IMR-90 (cell line): ENCODE results near the gene SLC35A4. TPM values are rescaled to one million over a fixed set of nuclear protein-coding genes. Genes with fewer than 3 reads are reported as not detected.

Experiments
- ATAC-seq: fragments of 200-7000 bp; cut with Tn5 transposase; 2 replicates; pipeline ENCODE4 v1.9.1; 2020; ENCODE audit warnings: low read depth, mild to moderate bottlenecking, moderate library complexity
- BruUV-seq: library from RNA; stranded (reverse); fragments of 400-500 nt; replicated peaks from 2 replicates; lab custom pipeline; 2021; lab: Mats Ljungman, UMichigan
- CTCF ChIA-PET: fragments of 300-600 bp; formaldehyde crosslinking; extraction: SDS; loops from one replicate; lab custom pipeline; 2021; ENCODE audit warnings: antibody characterized with exemption; lab: Yijun Ruan, JAX
- POLR2A ChIA-PET: fragments of 300-600 bp; sonication (Branson Sonifier 250); formaldehyde crosslinking; loops from one replicate; lab custom pipeline; 2022; ENCODE audit warnings: antibody characterized with exemption; ENCODE audit not compliant: unreplicated experiment; lab: Charles Lee
- DNase-seq: peaks from one replicate; pipeline ENCODE4 v3.0.0; 2013
- H2AFZ ChIP-seq: replicated peaks from 2 replicates; pipeline ENCODE3; 2013; ENCODE audit warnings: low read length, mild to moderate bottlenecking; ENCODE audit not compliant: poor library complexity
- H2AK5ac ChIP-seq: 2 replicates; pipeline ENCODE4 v1.6.1; 2013; ENCODE audit warnings: low read depth, low read length, inconsistent platforms
- H2AK9ac ChIP-seq: replicated peaks from 2 replicates; pipeline ENCODE3; 2013; ENCODE audit warnings: mild to moderate bottlenecking, low read depth, low read length, moderate library complexity; ENCODE audit not compliant: poor library complexity
- H2BK120ac ChIP-seq: 2 replicates; pipeline ENCODE4 v1.6.1; 2013; ENCODE audit warnings: low read depth, low read length, inconsistent platforms
- H2BK15ac ChIP-seq: 3 replicates; pipeline ENCODE4 v1.6.1; 2013; ENCODE audit warnings: low read depth, low read length, inconsistent platforms
- H2BK20ac ChIP-seq: 2 replicates; pipeline ENCODE4 v1.6.1; 2013; ENCODE audit warnings: low read depth, mild to moderate bottlenecking, inconsistent platforms, low read length, moderate library complexity
- H2BK5ac ChIP-seq: 2 replicates; pipeline ENCODE4 v1.6.1; 2013; ENCODE audit warnings: mild to moderate bottlenecking, low read depth, low read length, inconsistent platforms; ENCODE audit not compliant: poor library complexity, severe bottlenecking
- H3K14ac ChIP-seq: replicated peaks from 2 replicates; pipeline ENCODE4 v1.6.1; 2013; ENCODE audit warnings: low read depth, low read length, inconsistent platforms
- H3K18ac ChIP-seq: 2 replicates; pipeline ENCODE4 v1.6.1; 2013; ENCODE audit warnings: low read depth, low read length, control low read depth
- H3K23ac ChIP-seq: 2 replicates; pipeline ENCODE4 v1.6.1; 2013; ENCODE audit warnings: low read depth, low read length, inconsistent platforms
- H3K27ac ChIP-seq: 2 replicates; pipeline ENCODE4 v1.5.1; 2013; ENCODE audit warnings: mild to moderate bottlenecking, control low read depth, low read length; ENCODE audit not compliant: insufficient read depth
- H3K27me3 ChIP-seq: 2 replicates; pipeline ENCODE4 v1.6.1; 2013; ENCODE audit warnings: low read length; ENCODE audit not compliant: control insufficient read depth, insufficient read depth
- H3K36me3 ChIP-seq: 2 replicates; pipeline ENCODE4 v1.6.1; 2013; ENCODE audit warnings: low read length, mixed read lengths; ENCODE audit not compliant: control insufficient read depth, insufficient read depth
- H3K4ac ChIP-seq: 2 replicates; pipeline ENCODE4 v1.6.1; 2013; ENCODE audit warnings: low read depth, low read length, inconsistent platforms
- H3K4me1 ChIP-seq: 2 replicates; pipeline ENCODE4 v1.6.1; 2013; ENCODE audit warnings: low read length, mixed read lengths; ENCODE audit not compliant: control insufficient read depth, insufficient read depth
- H3K4me2 ChIP-seq: 2 replicates; pipeline ENCODE4 v1.6.1; 2013; ENCODE audit warnings: low read depth, mild to moderate bottlenecking, control low read depth, low read length, moderate library complexity
- H3K4me3 ChIP-seq: 2 replicates; pipeline ENCODE4 v1.5.1; 2013; ENCODE audit warnings: low read depth, mild to moderate bottlenecking, control low read depth, low read length, moderate library complexity; ENCODE audit not compliant: insufficient read depth
- H3K56ac ChIP-seq: 2 replicates; pipeline ENCODE4 v1.6.1; 2013; ENCODE audit warnings: low read length, inconsistent platforms; ENCODE audit not compliant: insufficient read depth; ENCODE audit errors: extremely low read depth
- H3K79me1 ChIP-seq, 2 experiments: 2 replicates each; pipeline ENCODE4 v1.6.1; 2013; ENCODE audit warnings: low read length in 2 of 2, inconsistent platforms in 1 of 2, low read depth in 1 of 2
- H3K9ac ChIP-seq: 2 replicates; pipeline ENCODE4 v1.6.1; 2013; ENCODE audit warnings: low read depth, low read length, control low read depth
- H3K9me1 ChIP-seq: 2 replicates; pipeline ENCODE4 v1.6.1; 2013; ENCODE audit warnings: low read length, inconsistent platforms; ENCODE audit not compliant: insufficient read depth
- H3K9me3 ChIP-seq: 2 replicates; pipeline ENCODE4 v1.6.1; 2013; ENCODE audit warnings: low read length; ENCODE audit not compliant: control insufficient read depth, insufficient read depth
- H4K20me1 ChIP-seq: 2 replicates; pipeline ENCODE4 v1.6.1; 2013; ENCODE audit warnings: low read length, inconsistent platforms; ENCODE audit not compliant: insufficient read depth
- H4K5ac ChIP-seq: 2 replicates; pipeline ENCODE4 v1.6.1; 2013; ENCODE audit warnings: mild to moderate bottlenecking, low read depth, low read length, control low read depth
- H4K8ac ChIP-seq, 2 experiments: 2 replicates each; pipeline ENCODE4 v1.6.1; 2013; ENCODE audit warnings: low read depth in 2 of 2, low read length in 2 of 2, control low read depth in 1 of 2, inconsistent platforms in 1 of 2
- H4K91ac ChIP-seq: 2 replicates; pipeline ENCODE4 v1.6.1; 2013; ENCODE audit warnings: low read depth, low read length, inconsistent platforms; ENCODE audit not compliant: insufficient read depth
- BHLHE40 ChIP-seq: fragments of 150-350 bp; IDR thresholded peaks from 2 replicates; pipeline ENCODE4 v1.6.1; 2016; ENCODE audit warnings: mild to moderate bottlenecking, low read depth, low read length
- CEBPB ChIP-seq: IDR thresholded peaks from 2 replicates; pipeline ENCODE4 v1.6.1; 2012; ENCODE audit warnings: low read depth, low read length, improper control_type of control experiment
- CHD1 ChIP-seq: IDR thresholded peaks from 2 replicates; pipeline ENCODE4 v1.6.1; 2012; ENCODE audit warnings: low read depth, low read length, improper control_type of control experiment
- CTCF ChIP-seq: conservative IDR thresholded peaks from 2 replicates; pipeline ENCODE4 v1.5.1; 2012; ENCODE audit warnings: mild to moderate bottlenecking, low read depth, low read length, improper control_type of control experiment
- FOS ChIP-seq: fragments of 150-350 bp; IDR thresholded peaks from 2 replicates; pipeline ENCODE4 v1.6.1; 2016; ENCODE audit warnings: low read depth, low read length
- MAFK ChIP-seq: IDR thresholded peaks from 2 replicates; pipeline ENCODE4 v1.6.1; 2012; ENCODE audit warnings: low read depth, low read length, improper control_type of control experiment
- MXI1 ChIP-seq: IDR thresholded peaks from 2 replicates; pipeline ENCODE4 v1.6.1; 2012; ENCODE audit warnings: low read depth, mild to moderate bottlenecking, low read length, moderate library complexity, borderline replicate concordance
- NFE2L2 ChIP-seq: fragments of 150-350 bp; IDR thresholded peaks from 2 replicates; pipeline ENCODE4 v1.6.1; 2016; ENCODE audit warnings: low read depth, mild to moderate bottlenecking, low read length
- POLR2A ChIP-seq: IDR thresholded peaks from 2 replicates; pipeline ENCODE4 v1.6.1; 2012; ENCODE audit warnings: mild to moderate bottlenecking, low read depth, low read length
- RCOR1 ChIP-seq: IDR thresholded peaks from 2 replicates; pipeline ENCODE4 v1.6.1; 2012; ENCODE audit warnings: mild to moderate bottlenecking, low read length, improper control_type of control experiment; ENCODE audit not compliant: insufficient replicate concordance
- SMC3 ChIP-seq: fragments of 150-350 bp; IDR thresholded peaks from 2 replicates; pipeline ENCODE4 v1.6.1; 2016; ENCODE audit warnings: low read depth, mild to moderate bottlenecking, antibody characterized with exemption, low read length, moderate library complexity
- USF2 ChIP-seq: fragments of 150-350 bp; IDR thresholded peaks from 2 replicates; pipeline ENCODE4 v1.6.1; 2017; ENCODE audit warnings: mild to moderate bottlenecking, antibody characterized with exemption, low read length, low read depth
- WGBS, 2 experiments: methylation state at CpG; one replicate each; pipeline versions ENCODE4 v1.1.5 to v1.1.7; 2013; ENCODE audit warnings: missing lambda C conversion rate in 2 of 2; ENCODE audit not compliant: insufficient read length in 1 of 2; ENCODE audit errors: extremely low coverage in 2 of 2; 5-methylcytosine and 5-hydroxymethylcytosine counted together
- dilution Hi-C: fragments of 300-500 bp; cut with HindIII; formaldehyde crosslinking; loops from one replicate; pipeline ENCODE4 v1.14.3; 2018; ENCODE audit warnings: low sequenced_read_pairs; ENCODE audit not compliant: unreplicated experiment
- in situ Hi-C: fragments of 300-500 bp; cut with MboI; formaldehyde crosslinking; loops from 3 replicates; pipeline ENCODE4 v1.14.3; 2019; ENCODE audit warnings: low sequenced_read_pairs, inconsistent platforms, mixed read lengths
- intact Hi-C: fragments of 100-400 bp; cut with micrococcal nuclease; formaldehyde crosslinking; loops from 2 replicates; pipeline ENCODE4 v1.10.0; 2022
- polyA plus RNA-seq, 3 experiments: library from polyadenylated mRNA; depleted of rRNA; stranded (reverse); fragments of >200 nt; gene quantifications; 2 replicates each; pipeline ENCODE4 v1.2.3, GENCODE V29; 2012; ENCODE audit warnings: low replicate concordance in 1 of 3
- total RNA-seq: library from RNA; depleted of rRNA; stranded (reverse); fragments of >200 nt; gene quantifications from 2 replicates; pipeline ENCODE4 v1.2.3, GENCODE V29; 2012
- TF ChIP-seq, protein P1 (sequence below): fragments of 150-350 bp; IDR thresholded peaks from 2 replicates; pipeline ENCODE4 v1.6.1; 2016; ENCODE audit warnings: low read depth, mild to moderate bottlenecking, low read length, moderate library complexity, borderline replicate concordance

SLC35A4 gene
- total and polyA plus RNA-seq, 2 of the 4 experiments (the other 2 are of a cell fraction), result 19.2 to 66.4 TPM

GRCh38 chr5:140564196-140565023, at the start of gene SLC35A4, which contains the start of gene APBB3 (continued):
- TF ChIP-seq NFE2L2, result no peak; the same call in 1 of the 2 replicates
- TF ChIP-seq CEBPB, result peak; percentile 24
- TF ChIP-seq CTCF, result no peak

- intact Hi-C loops, result no loop called here
- Histone ChIP-seq H3K27ac (no peak overlapping the region), H3K9ac (no peak overlapping the region), H3K4me2 (no peak overlapping the region), H2AFZ (no peak overlapping the region), H2BK20ac (no peak overlapping the region), H3K4me3 (no peak overlapping the region), H3K4ac (no peak overlapping the region), H3K18ac (no peak overlapping the region), H3K14ac (no peak overlapping the region), H3K9me1 (0 out of 2 replicates have a peak, but pooled peaks cover 4% of the 10 kb centered on the region), H4K5ac (no peak overlapping the region), H4K91ac (no peak overlapping the region), H3K4me1 (no peaks in the 10 kb centered on the region), H2BK15ac (no peak overlapping the region), H2AK9ac (no peak overlapping the region), H4K8ac (no peak overlapping the region), H2BK5ac (no peak overlapping the region), H3K36me3 (peaks cover 19% of the 10 kb centered on the region), H3K23ac (no peak overlapping the region), H3K27me3 (no peaks in the 10 kb centered on the region), H3K79me1 (no peaks in the 10 kb centered on the region), H2AK5ac (no peak overlapping the region), H3K9me3 (no peaks in the 10 kb centered on the region), H3K56ac (no peak overlapping the region), H4K20me1 (no peaks in the 10 kb centered on the region), H2BK120ac (no peak overlapping the region)
- ATAC-seq (no peak), DNase-seq (no peak)
- BruUV-seq, result no TSS peak
- dilution Hi-C loops, result no loop called here
- no CpG with 5 or more reads among the region's 2 CpGs for WGBS, 2 experiments
- ChIA-PET POLR2A (no interaction called here), CTCF (no interaction called here)
- in situ Hi-C loops, result no loop called here
- no peak for TF ChIP-seq CHD1
- TF ChIP-seq MAFK, result no peak
- TF ChIP-seq, protein P1, sequence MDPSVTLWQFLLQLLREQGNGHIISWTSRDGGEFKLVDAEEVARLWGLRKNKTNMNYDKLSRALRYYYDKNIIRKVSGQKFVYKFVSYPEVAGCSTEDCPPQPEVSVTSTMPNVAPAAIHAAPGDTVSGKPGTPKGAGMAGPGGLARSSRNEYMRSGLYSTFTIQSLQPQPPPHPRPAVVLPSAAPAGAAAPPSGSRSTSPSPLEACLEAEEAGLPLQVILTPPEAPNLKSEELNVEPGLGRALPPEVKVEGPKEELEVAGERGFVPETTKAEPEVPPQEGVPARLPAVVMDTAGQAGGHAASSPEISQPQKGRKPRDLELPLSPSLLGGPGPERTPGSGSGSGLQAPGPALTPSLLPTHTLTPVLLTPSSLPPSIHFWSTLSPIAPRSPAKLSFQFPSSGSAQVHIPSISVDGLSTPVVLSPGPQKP, result no peak
- no peak for TF ChIP-seq SMC3
- TF ChIP-seq USF2, result no peak
- TF ChIP-seq RCOR1, result no peak
- no peak for TF ChIP-seq CEBPB
- no peak for TF ChIP-seq MXI1
- no peak for TF ChIP-seq POLR2A
- TF ChIP-seq FOS, result no peak
- no peak for TF ChIP-seq BHLHE40
These were observed 40.6 kb upstream of the SLC35A4 start for GRCh38 chr5:140524003-140524402.
